OCI-LY7 (cell line): ENCODE results near the gene GGCX. TPM values are rescaled to one million over a fixed set of nuclear protein-coding genes. Genes with fewer than 3 reads are reported as not detected.

Source experiments
- BruUV-seq: library from RNA; stranded (reverse); fragments of 400-500 nt; replicated peaks from 2 replicates; lab custom pipeline; 2021; lab: Mats Ljungman, UMichigan
- CTCF ChIA-PET: fragments of 300-600 bp; sonication (Branson Sonifier 250); formaldehyde crosslinking; loops from one replicate; lab custom pipeline; 2022; ENCODE audit warnings: antibody characterized with exemption; ENCODE audit not compliant: unreplicated experiment; lab: Charles Lee
- POLR2A ChIA-PET: fragments of 300-600 bp; sonication (Branson Sonifier 250); formaldehyde crosslinking; loops from one replicate; lab custom pipeline; 2022; ENCODE audit warnings: antibody characterized with exemption; lab: Charles Lee
- DNase-seq: peaks from one replicate; pipeline ENCODE4 v3.0.0-alpha.2; 2015; ENCODE audit warnings: low spot score
- H2AFZ ChIP-seq: fragments of 200-600 bp; sonication (generic), shearing (Covaris generic); 2 replicates; pipeline ENCODE4 v1.6.1; 2014; ENCODE audit warnings: mild to moderate bottlenecking, antibody characterized with exemption, low read length, moderate library complexity
- H3K27ac ChIP-seq: fragments of 200-600 bp; sonication (generic); 2 replicates; pipeline ENCODE4 v1.5.1; 2014; ENCODE audit warnings: mixed run types, low read depth, mild to moderate bottlenecking, moderate library complexity, low read length, inconsistent platforms; ENCODE audit not compliant: poor library complexity, severe bottlenecking
- H3K36me3 ChIP-seq: fragments of 200-600 bp; sonication (generic); 2 replicates; pipeline ENCODE4 v1.6.1; 2014; ENCODE audit warnings: mild to moderate bottlenecking, antibody characterized with exemption, low read length, moderate library complexity, mixed read lengths; ENCODE audit not compliant: insufficient read depth
- H3K4me1 ChIP-seq: fragments of 200-600 bp; sonication (generic); 2 replicates; pipeline ENCODE4 v1.5.1; 2014; ENCODE audit warnings: mild to moderate bottlenecking, low read length; ENCODE audit not compliant: insufficient read depth, poor library complexity, severe bottlenecking
- H3K4me2 ChIP-seq: fragments of 200-600 bp; sonication (generic); 2 replicates; pipeline ENCODE4 v1.6.1; 2014; ENCODE audit warnings: mild to moderate bottlenecking, low read length
- H3K4me3 ChIP-seq: fragments of 200-600 bp; sonication (generic); 2 replicates; pipeline ENCODE4 v1.5.1; 2014; ENCODE audit warnings: mild to moderate bottlenecking, low read depth, low read length; ENCODE audit not compliant: poor library complexity, severe bottlenecking
- H3K79me2 ChIP-seq: fragments of 200-600 bp; sonication (generic); 2 replicates; pipeline ENCODE4 v1.6.1; 2016; ENCODE audit warnings: low read depth, mild to moderate bottlenecking, low read length, moderate library complexity, mixed read lengths; ENCODE audit not compliant: insufficient read depth
- H3K9me2 ChIP-seq: fragments of 200-600 bp; sonication (generic); 2 replicates; pipeline ENCODE4 v1.6.1; 2016; ENCODE audit warnings: mild to moderate bottlenecking, low read length, mixed read lengths; ENCODE audit not compliant: insufficient read depth
- H3K9me3 ChIP-seq: fragments of 200-600 bp; sonication (generic); 2 replicates; pipeline ENCODE4 v1.6.1; 2014; ENCODE audit warnings: mild to moderate bottlenecking, mixed run types, low read length, mixed read lengths
- H4K20me1 ChIP-seq: fragments of 200-600 bp; sonication (generic); 2 replicates; pipeline ENCODE4 v1.6.1; 2014; ENCODE audit warnings: mild to moderate bottlenecking, antibody characterized with exemption, low read length, moderate library complexity, mixed read lengths; ENCODE audit not compliant: insufficient read depth
- CTCF ChIP-seq: fragments of 200-600 bp; sonication (generic); conservative IDR thresholded peaks from 2 replicates; pipeline ENCODE4 v1.5.1; 2014; ENCODE audit warnings: mild to moderate bottlenecking, antibody characterized with exemption, low read length, moderate library complexity, mixed read lengths
- EZH2phosphoT487 ChIP-seq: fragments of 200-600 bp; sonication (generic); IDR thresholded peaks from 2 replicates; pipeline ENCODE4 v1.6.1; 2018; ENCODE audit warnings: low read depth, borderline replicate concordance, mild to moderate bottlenecking, mixed run types, antibody characterized with exemption, low read length, moderate library complexity, mixed read lengths
- intact Hi-C: fragments of 100-400 bp; cut with micrococcal nuclease; formaldehyde crosslinking; loops from one replicate; pipeline ENCODE4 v1.10.0; 2022; ENCODE audit not compliant: unreplicated experiment
- total RNA-seq, 2 experiments: library from RNA; depleted of rRNA in 1 of 2; stranded (reverse); fragments of >200 nt in 1 of 2; shearing (Covaris generic) in 1 of 2; gene quantifications; 2 replicates each; pipeline ENCODE4 v1.2.3, GENCODE V29; 2014 to 2022

GGCX gene
- total RNA-seq, 2 experiments from 2014 or later: 32.5 to 33.3 TPM

- intact Hi-C loops: no loop called here
- DNase-seq: no peak
- BruUV-seq: no TSS peak
Observed at GRCh38 chr2:85596026-85596333, 34.7 kb upstream of the GGCX start.

DNA sequence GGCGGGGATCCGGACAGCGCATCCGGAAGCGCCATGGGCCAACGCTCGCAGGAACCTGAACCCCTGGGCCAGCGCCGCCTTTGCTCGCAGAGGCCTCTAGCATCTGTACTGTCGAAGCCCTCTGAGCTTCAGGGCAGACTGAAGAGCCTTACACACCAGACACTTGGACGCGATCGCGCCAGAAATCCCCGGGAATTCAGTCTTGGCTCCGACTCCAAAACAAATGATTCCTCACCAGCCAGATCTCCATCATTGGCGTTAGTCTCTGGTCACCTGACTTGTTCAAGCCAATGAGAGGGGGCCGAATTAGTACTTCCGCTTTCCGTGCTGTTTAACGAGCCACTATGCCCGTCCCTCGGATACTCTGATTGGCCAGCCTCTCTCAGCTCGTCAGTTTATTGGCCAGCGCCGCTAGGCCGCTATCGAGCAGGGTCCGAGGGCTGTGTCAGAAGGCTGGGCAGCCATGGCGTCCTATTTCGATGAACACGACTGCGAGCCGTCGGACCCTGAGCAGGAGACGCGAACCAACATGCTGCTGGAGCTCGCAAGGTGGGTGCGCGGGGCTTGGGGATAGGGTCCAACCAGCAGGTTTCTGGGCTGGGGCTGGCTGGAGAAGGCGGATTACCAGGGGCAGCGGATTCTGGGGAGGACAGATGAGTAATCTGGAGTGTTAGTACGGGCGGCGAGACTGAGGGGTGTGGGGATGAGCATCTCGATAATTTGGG, 34.2 kb upstream of the GGCX start, which contains the start of gene RNF181:
Gene RNF181 (plus strand): TSS at position 445 of the 725 bp plus-strand sequence. CDS start 19 bp downstream, at position 464.
- TF ChIP-seq EZH2phosphoT487 (no peak), CTCF (no peak)

More at GRCh38 chr2:85596026-85596333, 34.7 kb upstream of the GGCX start:
- Histone ChIP-seq H4K20me1 (no peaks in the 10 kb centered on the region), H3K4me1 (peaks cover 23% of the 10 kb centered on the region), H3K9me2 (no peaks in the 10 kb centered on the region), H3K4me2 (peak overlapping the region; percentile 87), H3K4me3 (peak overlapping the region; percentile 89), H3K79me2 (peaks cover 12% of the 10 kb centered on the region; the same call in 1 of the 2 replicates), H3K9me3 (no peaks in the 10 kb centered on the region), H3K27ac (no peak overlapping the region), H3K36me3 (peaks cover 8% of the 10 kb centered on the region; the same call in 1 of the 2 replicates), H2AFZ (peak overlapping the region; percentile 79; the same call in 1 of the 2 replicates)
- TF ChIP-seq CTCF (no peak), EZH2phosphoT487 (no peak)
- ChIA-PET CTCF (interaction anchor here (0.6 kb wide), 1 partner anchor 797 kb away, joined by 4 read pairs; no protein-coding TSS in a partner anchor), POLR2A (interaction anchor here (1.1 to 3.9 kb wide), 8 partner anchors 9 to 60 kb away, joined by 3 to 34 read pairs (median 6); partner anchors contain the start of genes C2orf68, MAT2A and VAMP8)

More for the DNA sequence above, 34.2 kb upstream of the GGCX start, which contains the start of gene RNF181:
- peak within 1 kb of the TSS; percentile 87 for H3K4me2 ChIP-seq
- H3K9me2 ChIP-seq: no peaks in the 10 kb centered on the region
- no peaks in the 10 kb centered on the region for H4K20me1 ChIP-seq
- H2AFZ ChIP-seq: peak within 1 kb of the TSS; percentile 79
- H3K4me1 ChIP-seq: peaks cover 23% of the 10 kb centered on the region
- CTCF ChIA-PET: interaction anchor here (0.6 to 1.4 kb wide), 4 partner anchors 10 to 797 kb away, joined by 3 to 4 read pairs (median 3); no protein-coding TSS in a partner anchor
- H3K27ac ChIP-seq: peak within 1 kb of the TSS; percentile 42
- H3K79me2 ChIP-seq: peaks cover 12% of the 10 kb centered on the region; the same call in 1 of the 2 replicates
- H3K9me3 ChIP-seq: no peaks in the 10 kb centered on the region
- POLR2A ChIA-PET: interaction anchor here (1.1 to 3.9 kb wide), 12 partner anchors 8 to 59 kb away, joined by 3 to 34 read pairs (median 6); partner anchors contain the start of genes C2orf68, GGCX, MAT2A and VAMP8
- no TSS peak for BruUV-seq
- H3K36me3 ChIP-seq: peaks cover 8% of the 10 kb centered on the region; the same call in 1 of the 2 replicates
- H3K4me3 ChIP-seq: peak within 1 kb of the TSS; percentile 89
- intact Hi-C loops: loop anchor here (1.0 kb wide), 1 partner anchor 17 kb away; no protein-coding TSS in a partner anchor
- DNase-seq: peak; percentile 97
